ENCODE results near the gene CD86.
"Not testable (repeated sequence)": the region's sequence is repeated elsewhere in the genome, so short reads cannot be mapped to it uniquely, and the experiment has no call there.

CD86 gene

DNA sequence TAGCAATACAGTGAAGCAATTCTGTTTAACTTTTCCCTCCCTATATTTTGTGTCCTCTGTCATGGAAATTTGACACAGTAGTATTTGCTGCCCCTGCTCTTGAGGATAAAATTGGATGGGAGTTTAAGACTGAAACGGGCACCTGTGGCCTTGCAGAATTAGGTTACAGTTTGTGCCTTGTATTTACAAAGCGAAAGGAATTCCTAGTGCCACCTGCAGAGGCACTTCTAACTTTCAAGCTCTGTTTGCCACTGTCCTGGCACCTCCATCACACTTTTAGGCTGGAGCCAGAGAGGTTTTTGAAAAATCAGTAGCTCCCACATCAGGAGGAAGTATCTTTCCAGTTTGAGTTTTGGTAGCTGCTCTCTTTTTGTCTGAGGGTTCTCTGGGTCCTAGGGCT is 39.5 kb downstream of the CD86 start:
- DNase-seq, result no peak

DNA sequence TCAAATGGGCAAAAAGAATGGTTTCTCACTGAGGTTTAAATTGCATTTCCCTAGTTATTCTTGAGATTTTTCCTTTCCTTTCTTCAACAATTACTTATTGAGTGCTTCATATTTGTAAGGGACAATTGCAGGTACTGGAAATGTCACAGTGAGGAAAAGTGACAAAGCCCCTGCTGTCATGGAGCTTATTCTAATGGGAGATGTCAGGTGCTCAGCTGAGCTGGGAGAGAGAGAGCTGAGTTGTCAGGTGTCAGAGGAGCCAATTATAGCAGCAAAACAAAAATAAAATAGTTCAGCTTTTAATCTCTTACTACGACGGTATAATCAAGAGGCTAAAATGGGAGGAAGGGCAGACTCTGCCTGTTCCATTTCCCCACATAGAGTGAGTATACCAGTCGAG is 42.0 kb downstream of the CD86 start:
- no peak for DNase-seq

DNA sequence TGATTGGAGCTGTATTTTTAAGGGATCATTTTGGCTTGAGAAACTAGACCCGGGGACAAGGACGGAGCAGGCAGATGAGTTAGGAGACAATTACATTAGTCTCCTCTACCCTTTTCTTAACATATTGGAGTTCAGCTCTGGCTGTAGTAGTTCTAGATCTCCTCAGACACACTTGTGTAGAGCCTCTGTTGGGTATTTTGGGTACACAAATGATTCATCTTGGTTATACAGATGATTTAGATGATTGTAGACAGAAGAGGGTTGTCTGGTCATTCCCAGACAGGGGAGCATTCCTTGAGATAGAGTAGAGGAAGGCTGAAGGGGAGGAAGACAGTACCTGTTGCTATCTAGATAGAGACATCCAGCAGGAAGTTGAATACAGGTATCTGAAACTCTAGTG is 43.4 kb downstream of the CD86 start:
- no peak for DNase-seq

DNA sequence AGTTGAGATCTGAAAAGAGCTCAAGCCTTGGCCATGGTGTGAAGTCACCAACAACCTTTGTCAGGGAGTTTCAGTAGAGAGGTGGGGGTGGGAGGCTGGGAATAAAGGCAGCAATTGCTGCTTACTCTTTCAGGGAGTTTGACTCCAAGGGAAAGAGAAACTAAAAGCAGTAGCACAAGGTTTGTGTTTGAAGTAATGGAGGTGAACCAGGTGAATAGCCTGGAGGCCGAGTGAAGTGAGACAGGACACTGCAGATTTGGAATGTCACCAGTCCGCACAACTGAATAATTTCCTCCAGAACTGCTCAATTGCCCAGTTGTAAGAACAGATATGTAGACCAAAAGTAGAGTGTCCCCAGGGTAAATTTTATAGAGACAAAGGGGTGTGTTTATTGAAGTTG is 44.1 kb downstream of the CD86 start:
- DNase-seq, result no peak

DNA sequence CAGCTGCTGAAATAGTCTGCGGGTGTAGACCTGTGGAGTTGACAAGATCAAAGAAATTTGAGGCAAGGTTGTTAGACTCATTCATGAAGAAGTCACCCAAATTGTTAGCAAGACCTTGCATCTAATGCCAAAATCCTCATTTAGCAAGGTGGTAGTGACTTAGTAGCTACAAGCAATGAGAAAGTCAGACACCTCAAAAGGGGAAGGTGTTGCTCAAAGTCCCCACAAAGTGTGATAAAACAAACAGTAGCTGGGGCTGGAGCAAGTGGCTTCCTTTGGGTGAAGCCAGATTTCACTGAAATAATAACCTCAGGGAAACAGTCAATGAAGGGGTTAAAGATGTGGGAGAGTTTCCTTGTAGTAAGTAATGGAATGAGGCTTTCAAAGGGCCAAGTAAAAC is 44.9 kb downstream of the CD86 start:
- no peak for DNase-seq

DNA sequence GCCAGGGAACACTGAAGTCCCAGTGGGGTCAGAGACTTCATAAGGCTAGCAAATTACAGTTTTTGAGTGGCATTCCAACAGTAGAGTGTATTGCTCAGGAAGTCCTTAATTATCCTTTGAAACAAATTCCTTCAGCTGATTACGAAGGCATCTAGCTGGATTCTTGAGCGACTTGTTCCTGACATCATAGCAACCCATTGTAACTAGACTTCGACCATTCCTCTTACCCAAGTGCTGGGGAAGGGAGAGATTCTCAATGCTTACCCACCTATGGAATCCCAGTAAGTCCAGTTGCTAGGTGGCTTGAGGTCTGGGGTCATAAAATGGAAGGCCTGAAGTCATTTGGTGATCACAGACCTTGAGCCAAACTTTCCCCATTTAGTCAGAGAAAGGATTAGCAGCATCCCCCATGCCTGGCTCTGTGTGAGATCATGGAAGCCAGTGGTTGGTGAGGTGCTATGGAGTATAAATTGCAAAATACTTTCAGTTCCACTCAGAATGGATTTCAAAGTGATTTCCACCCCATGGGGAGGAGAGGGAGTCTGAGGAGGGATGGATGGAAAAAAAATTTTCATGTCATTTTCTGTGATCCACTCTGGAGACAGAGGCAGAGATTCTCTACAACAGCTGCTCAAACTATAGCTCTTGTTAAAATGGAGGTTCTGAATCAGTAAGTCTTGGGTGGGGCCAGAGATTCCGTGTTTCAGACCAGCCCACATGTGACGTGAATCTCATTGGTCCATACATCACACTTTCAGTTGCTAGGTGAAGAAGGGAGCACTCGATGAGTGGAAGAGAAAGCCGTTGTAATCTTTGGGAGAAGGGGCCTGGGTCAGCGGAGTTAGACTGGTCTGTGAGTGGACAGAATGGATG is 45.7 kb downstream of the CD86 start:
- no peak for DNase-seq

DNA sequence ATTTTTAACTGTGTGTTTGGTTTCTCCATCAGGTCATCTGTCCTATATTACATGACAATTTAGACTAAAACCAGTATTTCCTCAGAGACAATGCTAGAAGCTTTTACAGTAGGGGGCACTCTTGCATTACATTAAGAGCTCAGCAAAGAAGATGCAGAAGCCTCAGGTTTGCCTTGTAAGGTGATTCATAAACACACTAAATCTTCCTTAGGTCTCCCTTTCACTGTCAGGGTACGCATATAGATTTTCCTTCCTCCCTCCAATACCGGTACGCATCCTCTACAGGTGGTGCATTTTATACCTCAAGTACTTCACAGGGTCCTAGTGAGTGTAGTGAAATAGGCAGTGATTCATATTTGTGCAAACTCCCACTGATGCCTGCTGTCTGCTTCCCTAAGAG is 46.5 kb downstream of the CD86 start:
- DNase-seq, result peak; percentile 19

DNA sequence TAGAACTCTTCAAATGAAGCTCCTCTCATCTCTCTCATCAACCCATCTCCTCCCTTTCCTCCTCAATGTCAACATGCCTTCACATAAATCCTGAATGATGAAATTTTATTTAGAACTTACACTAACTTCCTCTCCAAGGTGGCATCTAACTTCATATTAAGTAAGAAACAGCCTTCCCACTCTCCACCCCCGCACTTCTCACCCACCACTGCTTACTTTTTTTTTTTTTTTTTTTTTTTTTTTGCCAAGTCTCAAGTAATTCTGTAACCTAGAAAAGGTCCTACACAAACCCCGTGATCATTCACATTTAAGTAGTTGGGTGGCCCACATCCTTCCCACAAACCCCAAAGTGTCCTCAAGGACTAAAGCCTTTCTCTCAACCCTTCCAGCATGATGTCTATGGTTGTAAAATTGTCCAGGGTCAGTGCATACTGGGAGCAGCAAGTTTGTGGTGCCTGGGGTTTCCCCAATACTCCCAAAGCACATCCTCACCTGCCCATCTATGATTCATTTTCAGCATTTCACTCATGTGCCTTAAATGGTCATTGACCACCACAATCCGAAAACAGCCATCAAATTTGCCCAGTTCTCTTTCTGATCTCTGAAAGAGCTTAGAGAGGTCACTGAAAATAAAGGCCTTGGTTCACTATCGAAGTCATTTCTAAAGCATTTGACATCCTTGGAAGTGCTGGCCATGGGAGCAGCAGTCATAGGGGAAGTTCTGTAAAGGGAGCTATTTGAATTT is 47.2 kb downstream of the CD86 start:
- DNase-seq, result no peak

DNA sequence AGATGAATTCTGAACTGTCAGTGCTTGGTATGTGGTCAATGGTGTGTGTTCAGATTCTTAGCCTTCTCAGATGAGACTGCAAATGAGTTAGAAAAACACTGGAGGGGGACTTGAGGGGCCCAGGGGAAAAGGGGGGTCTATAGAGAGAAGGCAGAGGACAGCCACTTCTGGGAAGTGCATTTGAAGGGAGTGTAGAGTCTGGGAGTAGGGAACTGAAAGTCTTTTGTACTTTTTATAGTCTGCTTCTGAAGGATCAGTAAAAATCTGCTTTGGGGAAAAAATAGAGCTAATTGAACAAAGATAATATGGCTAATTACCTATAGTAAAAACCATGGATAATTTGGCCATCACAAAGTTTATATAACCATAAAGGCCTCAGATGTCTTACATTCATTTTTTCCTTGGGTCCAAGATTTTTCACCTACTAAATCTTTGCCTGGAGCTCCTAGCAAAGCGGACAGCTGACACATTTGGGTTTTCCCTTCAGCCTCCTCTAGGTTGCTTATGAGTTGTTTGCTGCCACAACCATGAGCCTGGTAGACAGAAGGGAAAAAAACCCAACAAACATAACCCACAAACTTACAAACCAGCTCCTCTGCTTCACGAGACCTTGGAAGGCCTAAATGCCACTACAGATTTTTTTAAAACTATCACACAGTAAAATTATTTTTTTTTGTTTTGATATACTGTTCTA is 48.8 kb downstream of the CD86 start:
- DNase-seq, result no peak

DNA sequence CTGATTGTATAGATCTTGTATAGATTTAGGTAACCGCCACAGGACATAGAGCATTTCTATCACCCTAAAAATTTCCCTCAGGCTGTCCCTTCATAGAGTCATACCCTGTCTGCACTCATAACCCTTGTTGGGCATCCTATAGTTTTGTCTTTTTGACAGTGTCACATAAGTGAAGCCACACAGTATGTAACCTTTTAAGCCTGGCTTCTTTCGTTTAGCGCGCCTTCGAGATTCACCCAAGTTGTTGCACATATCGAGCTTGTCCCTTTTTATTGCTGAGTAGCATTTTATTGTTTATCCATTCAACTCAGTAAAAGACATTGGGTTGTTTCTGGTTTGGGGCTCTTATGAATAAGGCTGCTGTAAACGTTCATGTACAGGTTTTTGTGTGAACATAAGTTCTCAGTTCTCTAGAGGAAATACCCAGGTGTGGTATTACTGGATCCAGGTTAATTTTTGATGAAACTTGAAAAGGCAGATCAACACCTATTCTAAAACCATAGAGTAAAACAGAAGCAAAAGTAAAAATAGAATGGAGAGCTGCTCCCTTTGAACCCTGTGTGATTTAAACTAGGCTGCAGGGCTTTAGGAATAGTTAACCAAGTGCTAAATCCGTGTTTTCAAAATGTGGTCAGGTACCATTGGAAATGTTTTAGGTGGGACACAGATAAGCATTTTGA is 49.5 kb downstream of the CD86 start:
- no peak for DNase-seq

DNA sequence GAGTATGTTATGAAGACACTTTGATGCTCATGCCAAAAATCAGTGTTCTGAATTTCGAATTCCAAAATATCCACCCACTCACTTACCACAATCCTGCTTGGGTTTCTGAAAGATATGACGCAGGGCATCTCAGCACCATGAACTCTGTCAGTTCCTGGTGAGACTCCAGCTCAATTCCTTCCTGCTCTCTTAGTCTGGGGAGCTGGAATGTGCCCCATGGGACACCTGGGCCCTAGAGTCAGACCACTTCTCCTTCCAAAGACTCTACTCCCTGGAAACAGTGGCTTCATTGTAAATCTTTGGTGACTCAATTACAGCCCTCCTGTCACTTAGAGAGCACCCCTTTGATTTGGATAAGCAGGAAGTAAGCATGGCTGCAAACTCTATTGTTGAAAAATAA is 50.5 kb downstream of the CD86 start:
- no peak for DNase-seq

DNA sequence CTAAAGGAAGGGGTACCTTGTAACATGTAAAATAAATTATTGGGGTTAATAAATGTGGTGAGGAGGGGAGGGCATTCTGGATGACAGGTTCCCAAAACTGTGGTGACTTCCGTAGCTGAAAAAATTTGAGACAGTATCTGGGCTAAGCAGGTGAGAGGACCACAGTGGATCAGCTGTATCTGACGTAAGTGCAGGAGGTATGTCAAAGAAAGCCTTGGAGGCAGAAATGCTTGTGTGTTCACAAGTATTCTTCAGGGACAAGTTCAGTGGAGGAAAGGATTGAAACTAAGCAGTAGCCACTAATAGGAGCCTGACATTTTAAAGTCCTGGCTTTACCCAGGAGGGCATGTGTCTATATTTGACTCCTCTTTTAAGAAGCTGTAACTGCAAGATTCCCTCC is 52.0 kb downstream of the CD86 start:
- DNase-seq, result no peak

DNA sequence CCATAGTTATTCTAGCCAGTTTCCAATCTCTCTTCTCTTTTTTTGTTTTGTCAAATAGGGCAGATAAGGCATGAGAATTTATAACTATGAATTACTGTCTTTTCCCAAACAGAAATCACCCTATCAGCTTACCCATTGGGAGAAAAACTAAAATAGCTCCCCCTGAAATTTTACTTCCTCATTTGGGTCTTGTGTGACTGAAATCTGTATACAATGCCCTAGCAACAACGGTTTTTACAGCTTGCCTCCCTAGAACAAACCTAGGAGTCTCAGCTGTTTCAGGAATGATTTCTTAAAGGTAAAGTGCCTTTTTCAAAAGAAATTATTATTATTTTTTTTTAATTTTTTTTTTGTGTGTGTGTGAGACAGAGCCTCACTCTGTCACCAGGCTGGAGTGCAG is 56.8 kb downstream of the CD86 start:
- no peak for DNase-seq

DNA sequence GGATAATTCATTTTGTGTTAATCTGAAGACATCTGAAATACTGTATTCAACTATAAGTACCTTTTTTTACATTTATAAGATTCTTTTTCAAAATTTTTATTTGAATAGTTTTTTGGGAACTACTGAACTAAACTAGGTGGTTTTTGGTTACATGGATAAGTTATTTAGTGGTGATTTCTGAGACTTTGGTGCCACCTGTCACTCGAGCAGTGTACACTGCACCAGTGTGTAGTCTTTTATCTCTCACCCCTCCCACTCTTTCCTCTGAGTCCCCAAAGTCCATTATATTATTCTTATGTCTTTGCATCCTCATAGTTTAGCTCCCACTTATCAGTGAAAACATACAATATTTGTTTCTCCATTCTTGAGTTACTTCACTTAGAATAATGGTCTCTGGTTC is 57.6 kb downstream of the CD86 start:
- no peak for DNase-seq

DNA sequence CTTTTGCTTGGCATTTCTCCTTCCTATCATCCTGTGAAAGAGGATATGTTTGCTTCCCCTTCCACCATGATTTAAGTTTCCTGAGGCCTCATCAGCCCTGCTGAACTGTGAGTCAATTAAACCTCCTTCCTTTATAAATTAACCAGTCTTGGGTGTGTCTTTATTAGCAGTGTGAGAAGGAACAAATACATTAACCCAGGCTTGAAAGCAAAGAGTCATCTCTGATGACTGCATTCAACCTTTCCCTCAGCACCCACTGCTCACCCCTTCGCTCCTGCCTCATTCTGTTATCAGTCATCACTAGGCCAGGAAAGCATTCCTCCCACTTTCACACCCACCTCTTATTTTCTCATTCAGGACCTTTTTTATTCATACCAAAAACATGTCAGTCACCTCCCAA is 68.7 kb downstream of the CD86 start:
- no peak for DNase-seq

DNA sequence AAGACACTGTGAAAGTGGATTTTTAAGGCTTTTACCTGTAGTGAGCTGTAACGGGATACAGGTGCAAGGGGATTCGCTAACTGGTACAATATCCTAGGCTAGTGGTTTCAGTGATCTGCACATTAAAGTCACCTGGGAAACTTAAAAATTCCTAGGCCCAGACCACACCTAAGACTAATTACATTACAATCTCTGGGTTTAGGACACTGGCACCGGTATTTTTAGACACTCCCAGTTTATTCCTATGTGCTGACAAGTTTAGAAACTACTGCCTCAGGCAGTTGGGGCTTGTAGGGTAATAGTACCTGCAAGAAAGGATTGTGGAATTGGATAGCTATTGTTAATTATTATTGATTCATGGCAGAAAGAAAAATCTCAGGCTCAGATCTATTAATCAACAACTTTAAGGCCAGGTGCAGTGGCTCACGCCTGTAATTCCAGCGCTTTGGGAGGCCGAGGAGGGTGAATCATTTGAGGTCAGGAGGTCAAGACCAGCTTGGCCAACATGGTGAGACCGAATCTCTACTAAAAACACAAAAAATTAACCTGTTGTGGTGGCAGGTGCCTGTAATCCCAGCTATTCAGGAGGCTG is 77.9 kb downstream of the CD86 start:
- DNase-seq, result no peak

DNA sequence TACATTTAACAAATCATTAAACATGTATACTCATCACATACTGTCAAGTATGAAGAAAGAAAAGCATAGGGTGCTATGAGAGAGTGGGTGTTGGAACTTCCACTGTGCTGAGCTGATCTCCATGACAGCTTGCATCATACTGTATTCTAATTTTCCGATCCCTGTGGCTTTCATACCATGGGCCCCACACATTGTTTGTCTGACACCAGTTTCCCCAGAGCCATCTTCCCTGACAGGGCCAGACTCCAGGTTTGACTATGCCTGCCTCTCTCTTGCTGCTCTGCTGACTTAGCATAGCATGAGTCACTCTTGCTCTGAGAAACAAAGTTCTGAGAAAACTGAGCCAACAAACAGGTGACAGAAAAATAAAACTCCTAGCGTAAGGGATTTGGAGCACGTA is 91.3 kb downstream of the CD86 start:
- no peak for DNase-seq

DNA sequence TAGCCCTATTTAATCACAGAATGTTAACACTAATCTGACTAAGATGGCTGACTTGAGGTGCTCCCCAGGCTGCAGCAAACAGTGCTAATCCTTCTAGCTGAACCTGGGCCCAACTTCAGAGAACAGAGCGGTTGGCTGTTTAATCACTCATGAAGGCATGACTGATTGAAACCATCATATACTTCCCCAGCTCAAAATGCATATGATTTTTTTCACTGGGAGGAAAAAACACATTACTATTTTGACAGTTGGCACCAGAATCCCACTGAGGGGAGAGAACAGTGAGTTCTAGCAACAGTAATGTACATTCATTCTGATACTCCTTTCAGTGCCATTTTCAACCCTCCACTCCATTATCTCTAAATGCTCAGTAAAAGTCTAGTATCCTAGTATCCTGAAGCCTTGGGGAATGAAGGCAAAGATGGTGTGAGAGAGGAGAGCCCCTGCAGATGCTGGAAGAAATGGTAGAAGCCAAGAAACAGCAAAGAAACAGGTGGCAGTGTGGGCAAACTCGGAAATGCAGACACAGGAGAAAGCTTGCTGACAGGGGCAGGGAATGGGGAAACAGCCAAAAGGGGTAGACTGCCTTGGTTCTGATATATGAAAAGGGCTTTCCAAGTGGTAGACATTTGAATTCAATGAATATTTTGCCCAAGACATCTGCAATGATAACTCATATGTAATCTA is 93.9 kb downstream of the CD86 start:
- no peak for DNase-seq

DNA sequence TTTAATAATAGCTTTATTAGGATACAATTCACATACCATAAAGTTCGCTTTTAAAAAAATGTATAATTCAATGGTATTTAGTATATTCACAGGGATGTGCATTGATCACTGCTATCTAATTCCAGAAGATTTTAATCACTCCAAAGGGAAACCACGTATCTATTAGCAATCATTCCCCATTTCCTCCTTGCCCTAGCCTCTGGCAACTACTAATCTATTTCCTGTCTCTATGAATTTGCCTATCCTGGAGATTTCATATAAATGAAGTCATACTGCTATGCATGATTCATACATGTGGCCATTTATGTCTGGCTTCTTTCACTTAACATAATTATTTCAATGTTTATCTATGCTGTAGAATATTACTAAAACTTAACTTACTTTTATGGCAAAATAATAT is 96.3 kb downstream of the CD86 start:
- no peak for DNase-seq

DNA sequence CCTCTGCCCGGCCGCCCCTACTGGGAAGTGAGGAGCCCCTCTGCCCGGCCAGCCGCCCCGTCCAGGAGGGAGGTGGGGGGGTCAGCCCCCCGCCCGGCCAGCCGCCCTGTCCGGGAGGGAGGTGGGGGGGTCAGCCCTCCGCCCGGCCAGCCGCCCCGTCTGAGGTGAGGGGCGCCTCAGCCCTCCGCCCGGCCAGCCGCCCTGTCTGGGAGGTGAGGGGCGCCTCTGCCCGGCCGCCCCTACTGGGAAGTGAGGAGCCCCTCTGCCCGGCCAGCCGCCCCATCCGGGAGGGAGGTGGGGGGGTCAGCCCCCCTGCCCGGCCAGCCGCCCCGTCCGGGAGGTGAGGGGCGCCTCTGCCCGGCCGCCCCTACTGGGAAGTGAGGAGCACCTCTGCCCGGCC is 109.8 kb downstream of the CD86 start:
- not testable (repeated sequence) for DNase-seq

DNA sequence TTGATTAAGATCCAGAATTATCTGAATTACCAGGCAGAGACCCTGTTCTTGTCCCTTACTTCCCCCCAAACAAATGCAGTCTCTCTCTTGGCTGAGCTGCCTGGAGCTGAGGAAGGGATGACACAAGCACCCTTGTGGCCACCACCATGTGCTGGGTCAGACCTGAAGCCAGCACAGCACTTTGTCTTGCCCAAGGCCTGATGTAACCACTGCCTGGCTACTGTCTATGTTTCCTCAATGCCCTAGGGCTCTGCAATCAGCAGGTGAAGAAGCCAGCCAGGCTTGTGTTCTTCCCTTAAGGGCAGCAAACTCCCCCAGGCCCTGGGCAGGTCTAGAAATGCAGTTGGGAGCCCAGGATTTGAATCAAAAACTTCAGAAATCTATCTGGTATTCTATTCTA is 112.5 kb downstream of the CD86 start:
- no peak for DNase-seq

DNA sequence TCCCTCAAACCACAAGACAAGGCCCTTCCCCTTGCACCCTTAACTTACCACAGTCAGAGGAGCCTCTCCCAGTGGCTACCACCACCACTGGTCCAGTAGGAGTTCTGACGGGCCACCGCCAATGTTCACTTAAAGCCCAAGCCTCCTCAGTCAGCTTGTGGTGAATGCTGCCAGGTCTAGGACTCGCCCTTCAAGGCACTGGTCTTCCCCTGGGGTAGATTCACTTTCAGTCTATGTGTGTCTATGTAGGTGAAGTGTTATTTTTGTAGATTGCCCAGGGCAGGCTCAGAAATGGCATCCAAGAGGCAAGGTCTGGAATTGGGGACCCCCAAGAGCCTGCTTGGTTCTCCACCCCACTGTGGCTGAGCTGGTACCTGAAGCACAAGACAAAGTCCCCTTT is 112.9 kb downstream of the CD86 start:
- no peak for DNase-seq

Data from NCI-H2171 (cell line).